Renal cortical epithelial cell (primary cell): ENCODE data around the gene KIF12. TPM values are rescaled to one million over a fixed set of nuclear protein-coding genes. Genes with fewer than 3 reads are reported as not detected.
"Not testable (repeated sequence)": the region's sequence is repeated elsewhere in the genome, so short reads cannot be mapped to it uniquely, and the experiment has no call there.

Experiments
- DNase-seq: peaks from one replicate; pipeline ENCODE4 v3.0.0-alpha.2; 2011; ENCODE audit warnings: low read depth
- total RNA-seq: library from RNA; depleted of rRNA; stranded (reverse); fragments of >200 nt; gene quantifications from 2 replicates; pipeline ENCODE4 v1.2.3, GENCODE V29; 2014

The KIF12 gene
- 12.3 and 40.1 TPM in 2 replicates for total RNA-seq

DNA sequence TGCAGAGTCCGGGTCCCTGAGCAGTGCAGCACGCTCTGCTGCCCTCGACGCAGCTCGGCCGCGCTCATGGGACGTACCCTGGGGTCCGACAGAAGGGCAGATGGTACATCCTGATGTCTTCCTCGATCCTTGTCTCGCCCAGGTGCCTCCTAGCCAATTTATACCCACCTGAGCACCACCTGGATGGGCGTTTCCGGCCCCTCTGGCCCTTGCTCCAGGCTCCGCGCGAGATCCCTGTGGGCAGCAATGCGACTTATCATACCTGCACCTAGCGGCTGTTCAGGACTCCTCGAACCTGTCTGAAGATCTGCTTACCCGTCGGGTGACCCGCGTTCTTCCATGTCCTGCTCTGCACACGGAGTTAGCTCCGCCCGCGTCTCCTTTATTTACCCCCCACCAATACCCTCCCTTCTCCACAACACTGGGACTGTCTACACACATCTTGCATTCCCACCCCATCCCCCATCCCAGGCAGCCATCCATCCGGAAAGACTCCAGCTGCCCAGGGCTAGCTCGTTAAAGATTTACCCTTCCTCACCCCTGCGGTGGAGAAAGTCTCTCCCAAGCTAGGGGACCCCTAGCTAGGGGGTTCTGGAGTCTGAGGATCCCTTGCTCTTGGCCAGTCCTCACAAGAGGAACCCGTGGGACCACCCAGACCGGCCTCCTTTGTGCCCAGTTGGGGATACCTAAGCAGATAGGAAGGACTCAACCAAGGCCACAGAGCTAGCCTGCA, at the start of gene KIF12:
TSS of gene KIF12 (minus strand) at position 357 of the 733 bp plus-strand sequence. CDS start at position 341, 16 bp downstream.
- peak; percentile 97 for DNase-seq

DNA sequence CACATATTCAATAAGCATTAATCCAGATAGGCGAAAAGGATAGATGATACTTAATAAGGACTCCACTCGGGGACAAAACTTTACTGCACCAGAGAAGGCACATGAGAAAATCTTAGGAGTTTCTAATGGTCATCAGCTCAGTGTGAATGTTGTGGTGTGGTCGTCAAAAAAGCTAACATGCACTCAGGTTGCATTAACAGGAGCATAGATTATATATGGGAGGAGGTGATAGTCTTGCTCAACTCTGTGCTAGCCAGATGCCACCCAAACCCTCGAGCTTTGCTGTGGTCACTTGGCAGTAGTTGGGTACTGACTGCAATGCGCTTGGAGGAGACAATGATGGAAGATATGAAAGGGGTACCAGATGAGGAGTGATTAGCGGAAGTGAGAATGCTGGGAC, 47.6 kb upstream of the KIF12 start:
- no peak for DNase-seq

DNA sequence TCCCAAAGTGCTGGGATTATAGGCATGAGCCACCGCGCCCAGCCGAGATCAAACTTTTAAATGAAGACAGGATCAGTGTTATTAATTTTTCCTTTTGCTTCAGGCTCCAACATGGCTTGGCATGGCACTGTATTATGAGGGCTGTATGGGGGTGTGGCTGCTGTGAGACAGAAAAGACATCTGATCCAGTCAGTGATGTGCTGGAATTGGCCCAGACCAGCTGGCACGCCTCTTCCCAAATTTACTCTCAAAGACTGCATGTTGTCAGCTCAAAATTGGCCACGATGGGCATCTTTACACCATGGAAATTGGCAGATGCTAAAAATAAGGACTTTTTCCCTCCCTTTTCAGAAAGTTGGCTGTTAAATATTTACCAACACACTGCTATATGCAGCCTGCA, 44.1 kb upstream of the KIF12 start:
- no peak for DNase-seq

DNA sequence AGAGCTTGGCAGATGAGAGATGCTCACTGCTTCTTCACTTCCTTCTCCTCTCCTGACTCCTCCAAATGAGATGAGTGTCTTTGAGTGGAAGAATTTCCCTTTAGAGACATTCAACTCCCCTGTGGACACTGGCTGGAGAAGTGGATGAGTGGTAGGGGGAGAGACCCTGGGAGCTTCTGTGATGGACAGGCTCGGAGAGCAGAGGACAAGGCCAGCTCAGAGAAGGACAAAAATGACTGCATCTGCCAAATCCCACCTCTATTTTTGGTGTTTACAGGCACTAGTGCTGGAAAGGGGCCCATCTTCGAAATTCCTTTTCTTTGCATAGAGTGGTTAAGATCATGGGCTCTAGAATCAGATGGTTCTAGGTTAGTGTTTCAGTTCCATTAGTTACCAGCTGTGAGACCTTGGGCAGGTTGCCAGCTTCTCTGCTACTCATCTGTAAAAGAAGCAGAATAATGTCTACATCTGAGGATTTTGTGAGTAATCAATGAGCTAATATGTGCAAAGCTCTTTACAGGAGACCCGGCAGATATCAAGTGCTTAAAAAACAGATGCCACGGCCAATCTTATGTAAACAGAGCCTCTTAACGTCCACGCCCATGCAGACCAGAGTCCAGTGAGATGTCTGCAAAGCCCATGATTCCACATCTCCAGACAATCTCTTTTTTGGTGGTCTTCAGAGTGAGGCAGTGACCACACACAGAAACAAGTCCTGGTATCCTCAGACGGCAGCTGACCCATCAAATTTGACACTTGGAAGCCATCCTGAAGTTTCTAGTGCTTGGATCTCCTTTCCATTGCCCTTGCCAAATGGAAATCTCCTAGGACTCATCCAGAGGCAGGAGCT, 42.7 kb upstream of the KIF12 start:
- peak; percentile 54 for DNase-seq

DNA sequence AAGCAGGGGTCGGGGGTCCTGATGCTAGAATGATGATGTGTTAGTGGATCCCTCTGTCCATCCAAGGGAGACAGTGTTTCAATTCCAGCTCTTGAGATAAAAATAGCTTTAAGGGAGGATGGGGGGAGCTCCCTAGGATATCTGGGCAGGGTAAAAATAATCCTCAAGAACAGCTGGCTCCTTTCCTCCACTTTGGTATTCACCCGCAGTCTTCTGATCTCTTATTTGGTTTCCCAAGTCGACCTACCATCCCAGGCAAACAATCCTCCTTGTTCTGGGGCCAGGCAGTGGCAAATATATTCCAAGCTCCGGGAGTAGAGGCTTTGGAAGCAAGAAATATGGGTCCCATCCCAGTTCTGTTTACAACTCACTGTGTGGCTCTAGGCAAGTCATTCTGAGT, 41.8 kb upstream of the KIF12 start:
- no peak for DNase-seq

DNA sequence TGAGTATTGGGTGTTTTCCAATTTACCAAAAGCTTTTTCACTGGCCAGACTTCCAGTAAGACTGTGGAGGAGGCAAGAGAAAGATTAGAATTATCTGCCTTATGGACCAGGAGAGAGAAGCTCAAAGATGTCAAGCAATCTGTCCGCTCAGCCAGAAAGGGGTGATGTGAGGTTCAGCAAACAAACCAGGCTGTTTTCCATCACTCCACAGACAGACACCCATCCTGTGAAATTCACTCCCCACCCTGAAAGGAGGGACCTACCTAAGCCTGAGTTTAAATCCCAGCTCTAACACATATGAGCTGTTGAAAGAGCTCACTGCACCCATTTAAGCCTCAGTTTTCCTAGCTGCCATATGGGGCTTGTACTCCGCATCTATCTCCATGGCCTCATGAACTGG, 41.3 kb upstream of the KIF12 start:
- DNase-seq: no peak

DNA sequence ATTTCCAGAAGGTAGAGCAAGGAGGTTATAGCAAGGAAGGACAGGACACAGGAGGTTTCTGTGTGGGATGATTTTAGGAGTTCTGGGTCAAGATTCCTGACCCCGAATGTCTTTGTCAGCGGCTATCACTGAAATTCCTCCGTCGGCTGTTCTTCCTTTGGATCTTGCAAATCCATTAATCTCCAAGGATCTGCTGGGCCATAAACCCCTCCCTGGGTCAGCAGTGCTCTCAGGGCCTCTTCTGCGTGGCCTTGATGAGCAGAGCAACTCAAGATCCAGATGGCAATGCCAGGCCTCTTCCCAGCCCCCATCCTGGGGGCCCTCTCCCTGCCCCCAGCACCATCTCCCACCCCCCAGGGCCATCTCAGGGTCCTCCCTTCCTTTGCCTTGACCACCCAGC, 40.0 kb upstream of the KIF12 start:
- no peak for DNase-seq

DNA sequence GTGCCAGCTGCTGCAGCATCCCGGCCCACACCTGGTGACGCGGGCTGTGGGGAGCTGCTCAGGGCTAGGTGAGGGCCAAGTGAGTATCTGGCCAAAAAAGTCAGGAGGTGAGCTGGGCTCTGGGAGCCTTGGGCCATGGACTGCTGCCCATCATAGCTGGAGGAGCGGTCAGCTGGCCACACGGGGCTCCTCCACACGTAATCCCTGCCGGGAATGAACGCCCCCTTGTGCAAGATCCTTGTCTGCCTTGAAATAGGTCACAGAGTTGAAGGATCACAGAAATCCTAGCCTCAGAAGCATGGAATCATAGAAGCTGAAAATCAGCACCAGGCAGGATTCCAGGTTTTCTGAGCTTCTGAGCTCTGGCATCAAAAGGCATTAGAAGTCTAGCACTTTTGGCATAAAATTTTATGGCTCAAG, 39.5 kb upstream of the KIF12 start:
- peak; percentile 33 for DNase-seq

DNA sequence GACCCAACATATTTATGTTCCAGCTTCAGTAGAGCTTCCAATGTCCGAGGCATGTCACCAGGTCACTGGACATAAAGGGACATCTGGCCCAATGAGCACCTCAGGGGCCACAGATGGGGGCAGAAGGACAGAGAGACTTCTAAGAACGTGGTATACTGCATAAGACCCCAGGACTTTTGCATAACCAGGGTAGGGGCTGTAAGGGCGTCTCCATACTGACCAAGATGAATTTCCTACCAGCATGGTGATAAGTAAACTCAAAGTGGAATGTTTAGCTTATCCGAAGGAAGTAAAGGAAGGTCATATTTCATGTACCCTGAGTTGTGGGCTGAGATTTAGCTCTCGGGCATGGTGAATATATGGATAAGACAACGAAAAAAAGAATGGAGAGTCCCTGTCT, 38.7 kb upstream of the KIF12 start:
- no peak for DNase-seq

DNA sequence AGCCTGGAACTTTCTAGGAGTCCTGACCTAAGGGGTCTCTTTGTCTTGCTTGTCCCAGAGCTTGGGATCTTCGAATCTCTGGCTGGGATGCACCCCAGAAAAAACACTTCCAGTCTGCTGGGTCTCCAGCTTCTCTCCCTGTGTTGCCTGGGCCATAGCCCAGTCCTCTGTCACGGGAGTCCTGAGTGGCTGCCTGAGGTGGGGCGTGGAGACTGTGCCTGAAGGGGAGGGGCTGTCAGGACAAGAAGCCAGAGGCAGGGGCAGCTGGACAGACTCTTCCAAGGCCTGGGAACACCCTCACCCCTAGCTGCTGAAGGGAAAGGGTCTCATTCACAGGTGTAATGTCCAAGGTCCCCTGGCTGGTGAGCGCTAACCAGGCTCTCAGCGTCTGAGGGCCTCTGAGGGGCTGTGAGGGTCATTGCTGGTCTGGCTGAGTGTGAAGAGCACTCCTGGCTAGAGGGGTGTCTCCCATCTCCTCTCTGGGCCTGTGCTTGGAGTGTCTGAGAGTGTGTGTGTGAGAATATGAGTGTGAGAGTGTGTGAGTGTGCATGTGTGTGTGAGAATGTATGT, 35.8 kb upstream of the KIF12 start:
- DNase-seq: no peak

DNA sequence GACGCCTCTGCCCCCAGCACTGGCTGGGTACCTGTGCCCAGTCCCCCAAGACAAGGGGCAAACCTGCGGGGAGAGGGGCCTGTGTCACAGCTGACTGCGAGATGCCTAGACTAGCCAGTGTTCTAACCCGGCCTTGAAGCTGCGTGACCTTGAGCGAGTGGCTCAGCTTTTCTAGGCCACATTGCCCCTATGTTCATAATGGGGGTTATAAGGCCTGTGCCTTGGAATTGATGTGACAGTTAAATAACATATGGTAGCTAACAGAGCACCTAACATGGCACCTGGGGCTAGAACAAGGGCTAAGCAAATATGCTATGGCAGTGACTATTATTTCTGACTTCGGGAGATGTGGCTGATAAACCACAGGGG, 33.4 kb upstream of the KIF12 start:
- DNase-seq: no peak

DNA sequence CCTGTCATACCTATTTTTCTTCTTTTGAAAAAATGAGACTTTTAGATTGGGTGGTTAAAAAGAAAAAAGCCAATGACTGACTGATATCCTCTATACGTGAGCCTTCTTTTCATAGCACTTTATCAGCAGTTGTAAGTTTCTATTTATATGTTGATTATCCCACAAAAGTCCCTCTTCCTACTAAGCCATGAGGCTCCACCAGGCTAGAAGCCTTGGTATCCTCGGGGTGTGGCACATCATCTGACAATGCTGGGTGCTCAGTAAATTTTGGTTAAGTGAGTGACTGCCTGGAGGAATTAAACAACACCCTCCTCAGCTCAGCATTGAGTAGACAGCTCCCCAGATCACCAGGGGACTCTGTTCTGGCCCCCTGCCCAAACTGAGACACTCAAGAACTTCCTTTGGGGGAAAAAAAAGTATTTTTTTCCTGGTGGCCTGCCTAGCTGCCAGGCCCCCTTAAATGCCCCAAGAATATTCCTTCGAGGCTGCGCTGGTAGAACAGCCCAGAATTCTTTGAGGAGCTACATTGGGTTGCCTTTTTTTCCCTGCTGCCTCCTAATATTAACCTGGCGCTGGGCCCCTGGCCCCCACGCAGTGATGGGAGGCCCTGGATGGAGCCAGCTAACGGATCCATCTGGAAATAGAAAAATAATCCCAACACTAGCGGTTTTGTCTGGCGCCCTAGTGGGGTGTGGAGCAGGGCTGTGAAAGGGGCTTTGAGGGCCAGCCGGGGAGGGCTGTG, 32.9 kb upstream of the KIF12 start:
- DNase-seq: no peak

DNA sequence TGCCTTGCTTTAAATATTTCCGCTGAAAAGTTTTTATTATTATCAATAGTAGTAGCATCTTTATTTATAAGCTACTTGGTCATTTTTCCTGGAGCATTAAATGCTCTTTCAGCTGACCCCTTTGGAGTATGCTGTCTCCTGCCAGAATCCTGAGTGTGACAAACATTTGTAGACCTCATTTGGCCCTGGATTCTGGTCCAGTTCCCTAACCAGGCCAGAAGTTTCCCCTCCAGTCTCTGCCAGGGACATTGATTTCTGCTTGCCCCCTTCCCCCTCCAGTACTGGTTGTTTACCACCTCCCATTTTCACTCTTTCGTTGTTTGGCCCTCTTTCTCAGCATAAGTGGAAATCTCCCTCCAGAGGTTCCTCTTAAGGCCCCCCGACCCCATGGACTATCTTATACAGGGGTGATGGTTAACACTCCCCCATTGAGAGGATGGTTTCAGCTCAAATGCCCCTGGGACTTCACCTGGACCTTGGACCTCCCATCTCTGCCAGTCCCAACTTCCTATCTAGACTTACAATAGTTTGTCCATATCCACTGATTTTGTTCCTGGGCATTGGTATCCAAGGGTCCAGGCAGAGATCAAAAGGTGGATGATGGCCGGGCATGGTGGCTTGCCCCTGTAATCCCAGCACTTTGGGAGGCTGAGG, 31.7 kb upstream of the KIF12 start:
- no peak for DNase-seq

DNA sequence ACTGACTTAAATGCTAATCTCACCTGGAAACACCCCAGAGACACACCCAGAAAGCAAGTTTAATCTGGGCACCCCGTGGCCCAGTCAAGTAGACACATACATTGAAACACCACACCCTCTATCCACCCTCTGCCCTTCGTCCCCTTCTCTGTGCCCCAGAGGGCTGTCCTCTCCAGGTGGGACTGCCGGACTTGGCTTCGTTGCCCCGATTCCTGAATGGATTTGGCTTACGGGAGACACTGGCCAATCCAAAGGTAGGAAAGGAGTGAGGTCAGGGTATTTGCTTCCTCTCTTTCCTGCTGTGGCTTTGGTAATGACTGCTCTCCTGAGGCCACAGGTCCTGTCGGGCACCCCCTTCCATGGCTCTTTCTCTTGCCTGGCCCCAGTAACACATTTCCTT, 31.0 kb upstream of the KIF12 start:
- no peak for DNase-seq

DNA sequence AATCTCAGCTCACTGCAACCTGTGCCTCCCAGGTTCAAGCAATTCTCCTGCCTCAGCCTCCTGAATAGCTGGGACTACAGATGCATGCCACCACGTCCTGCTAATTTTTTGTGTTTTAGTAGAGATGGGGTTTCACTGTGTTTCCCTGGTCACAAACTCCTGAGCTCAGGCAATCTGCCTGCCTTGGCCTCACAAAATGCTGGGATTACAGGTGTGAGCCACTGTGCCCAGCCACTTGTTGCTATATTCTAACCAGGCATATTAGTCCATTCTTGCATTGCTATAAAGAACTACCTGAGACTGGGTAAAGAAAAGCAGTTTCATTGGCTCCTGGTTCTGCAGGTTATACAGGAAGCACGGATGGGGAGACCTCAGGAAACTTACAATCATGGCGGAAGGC, 29.7 kb upstream of the KIF12 start:
- not testable (repeated sequence) for DNase-seq

DNA sequence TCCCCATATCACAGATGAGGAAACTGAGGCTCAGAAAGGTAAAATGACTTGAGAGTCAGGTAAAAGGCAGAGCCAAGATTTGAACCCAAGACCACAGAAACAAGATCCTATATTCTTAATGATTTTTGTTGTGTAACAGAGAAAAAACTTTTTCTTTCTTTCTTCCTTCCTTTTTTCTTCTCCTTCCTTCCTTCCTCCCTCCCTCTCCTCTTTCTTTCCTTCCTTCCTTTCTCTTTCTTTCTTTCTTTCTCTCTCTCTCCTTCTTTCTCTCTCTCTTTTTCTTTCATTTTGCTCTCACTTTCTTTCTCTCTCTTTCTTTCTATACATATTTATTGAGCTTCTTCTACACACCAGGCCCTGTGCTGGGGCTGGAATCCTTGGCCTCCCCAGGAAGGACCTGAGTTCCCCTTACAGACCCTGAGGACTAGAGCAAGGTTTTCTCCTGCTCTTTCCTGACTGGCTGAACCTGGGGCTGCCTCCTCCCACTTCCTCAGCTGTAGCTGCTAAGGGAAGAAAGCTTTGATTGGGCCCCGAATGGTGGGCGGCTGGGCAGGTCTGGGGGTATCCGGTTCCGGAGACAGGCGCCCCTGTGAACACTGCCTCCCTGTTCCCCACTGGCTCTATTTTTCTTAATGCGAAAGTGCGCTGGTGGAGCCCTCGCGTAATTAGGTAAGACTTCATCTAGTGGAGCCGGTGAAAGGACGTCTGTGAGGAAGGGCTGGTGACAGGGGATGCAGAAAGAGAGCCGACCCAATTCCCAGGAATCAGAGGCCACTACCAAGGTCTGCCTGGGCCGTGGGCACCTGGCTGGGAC, 27.4 kb upstream of the KIF12 start:
- DNase-seq: no peak

DNA sequence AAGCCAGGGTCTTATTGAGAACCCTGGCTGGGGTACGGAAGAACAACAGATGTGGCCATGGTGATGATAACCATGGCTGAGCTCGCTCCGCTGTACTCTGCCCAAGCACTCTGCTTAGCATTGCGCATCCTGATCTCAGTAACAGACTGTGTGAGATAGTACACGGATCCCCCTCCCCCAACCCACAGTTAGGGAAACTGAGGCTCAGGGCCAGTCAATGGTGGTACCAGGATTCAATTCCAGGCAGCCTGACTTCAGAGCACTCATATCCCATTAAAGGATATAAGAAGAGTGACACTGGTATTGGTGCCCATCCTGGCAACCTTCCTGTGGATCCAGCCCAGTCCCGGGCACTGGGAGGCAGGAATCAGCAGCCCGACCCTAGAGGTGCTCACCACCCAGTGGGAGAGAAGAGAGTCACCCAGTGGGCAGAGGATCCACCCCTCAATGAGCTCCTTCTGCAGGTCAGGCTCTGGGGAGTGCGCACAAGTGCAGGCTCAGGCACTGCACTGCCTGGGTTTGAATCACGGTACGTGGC, 26.5 kb upstream of the KIF12 start:
- no peak for DNase-seq

DNA sequence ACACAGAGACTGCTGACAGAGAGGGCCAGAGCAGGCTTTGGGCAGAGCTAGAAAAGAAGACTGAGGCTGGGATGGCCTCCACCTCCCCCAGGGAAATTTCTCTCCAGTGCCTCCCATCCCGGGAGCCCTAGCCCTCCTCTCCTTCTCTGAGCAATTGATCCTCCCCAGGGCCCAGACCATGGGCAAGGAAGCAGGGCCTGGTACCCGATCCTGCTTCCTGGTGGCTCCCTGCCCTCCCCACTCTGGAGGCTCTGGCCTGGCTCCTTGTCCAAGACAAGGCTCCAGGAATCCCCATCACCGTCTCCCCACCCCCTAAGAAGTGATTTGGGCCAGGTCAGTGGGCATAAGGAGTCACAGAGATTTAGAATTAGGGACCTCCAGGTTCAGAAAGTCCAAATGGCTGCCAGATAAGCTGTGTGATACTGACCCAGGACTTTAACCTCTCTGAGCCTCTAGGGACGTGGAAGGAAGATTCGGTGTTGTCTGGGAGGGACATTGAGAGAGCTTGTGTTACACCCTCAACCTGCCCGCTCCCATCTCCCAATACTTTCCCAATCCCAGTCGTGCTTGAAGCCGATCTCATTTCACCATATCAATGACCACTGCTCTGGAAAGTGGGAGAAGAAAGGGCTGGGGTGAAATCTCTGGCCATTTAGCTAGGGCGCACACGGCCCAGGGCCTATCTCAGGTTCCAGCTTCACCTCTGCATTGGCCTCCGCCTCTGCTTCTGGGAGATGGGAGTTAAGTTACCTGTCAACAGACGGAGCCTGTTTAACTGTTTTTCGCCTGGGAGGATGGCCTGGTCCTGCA, 25.8 kb upstream of the KIF12 start:
- no peak for DNase-seq

DNA sequence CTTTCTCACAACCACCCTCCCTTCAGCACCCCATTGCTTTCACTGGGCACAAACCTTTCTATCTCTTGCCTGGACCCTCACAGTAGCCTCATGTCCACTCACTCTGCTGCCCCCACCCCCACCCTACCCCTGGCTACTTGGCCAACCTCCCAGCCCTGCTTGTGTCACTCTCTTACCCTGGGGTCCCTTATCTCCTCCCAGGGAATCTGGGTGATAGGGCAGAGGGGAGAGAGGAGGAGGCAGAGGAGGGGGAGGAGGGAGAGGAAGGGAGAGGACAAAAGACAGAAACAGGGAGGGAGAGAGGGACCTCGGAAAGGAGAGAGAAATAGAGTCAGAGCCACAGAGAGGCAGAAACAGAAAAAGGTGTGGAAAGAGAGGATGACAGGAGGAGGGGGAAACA, 25.0 kb upstream of the KIF12 start:
- no peak for DNase-seq
